ENCODE data around the gene RBFOX2.

DNA sequence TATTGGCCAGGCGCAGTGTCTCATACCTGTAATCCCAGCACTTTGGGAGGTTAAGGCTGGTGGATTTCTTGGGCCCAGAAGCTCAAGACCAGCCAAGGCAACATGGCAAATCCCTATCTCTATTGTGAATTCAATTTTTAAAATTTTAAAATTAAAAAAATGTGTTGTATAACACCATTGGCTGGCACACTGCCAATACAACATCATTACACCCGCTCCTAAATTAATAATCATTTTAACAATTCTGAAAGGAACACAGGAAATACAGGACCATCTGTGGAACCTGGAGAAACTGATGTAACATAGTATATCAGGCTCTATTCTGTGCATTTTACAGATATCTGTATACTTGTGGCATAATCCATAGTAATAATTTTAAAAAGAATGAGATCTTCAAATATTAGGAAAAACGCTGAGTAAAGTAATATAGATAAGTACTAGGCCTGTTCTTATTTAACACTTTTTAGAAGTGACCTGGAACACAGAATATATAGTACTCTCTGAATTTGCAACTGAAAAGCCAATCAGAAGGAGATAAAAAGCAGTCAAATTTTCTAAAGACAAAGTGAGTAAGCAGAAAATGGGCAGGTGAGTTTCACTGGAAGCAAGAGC, 186.6 kb downstream of the RBFOX2 start:
- TF ChIP-seq CTCF (IDR thresholded peaks at IDR 0.05) (no peak), POLR2A (IDR thresholded peaks at IDR 0.05) (no peak)
